Measurements from ENCODE around the gene MECP2.

- TF ChIP-seq, protein P1, sequence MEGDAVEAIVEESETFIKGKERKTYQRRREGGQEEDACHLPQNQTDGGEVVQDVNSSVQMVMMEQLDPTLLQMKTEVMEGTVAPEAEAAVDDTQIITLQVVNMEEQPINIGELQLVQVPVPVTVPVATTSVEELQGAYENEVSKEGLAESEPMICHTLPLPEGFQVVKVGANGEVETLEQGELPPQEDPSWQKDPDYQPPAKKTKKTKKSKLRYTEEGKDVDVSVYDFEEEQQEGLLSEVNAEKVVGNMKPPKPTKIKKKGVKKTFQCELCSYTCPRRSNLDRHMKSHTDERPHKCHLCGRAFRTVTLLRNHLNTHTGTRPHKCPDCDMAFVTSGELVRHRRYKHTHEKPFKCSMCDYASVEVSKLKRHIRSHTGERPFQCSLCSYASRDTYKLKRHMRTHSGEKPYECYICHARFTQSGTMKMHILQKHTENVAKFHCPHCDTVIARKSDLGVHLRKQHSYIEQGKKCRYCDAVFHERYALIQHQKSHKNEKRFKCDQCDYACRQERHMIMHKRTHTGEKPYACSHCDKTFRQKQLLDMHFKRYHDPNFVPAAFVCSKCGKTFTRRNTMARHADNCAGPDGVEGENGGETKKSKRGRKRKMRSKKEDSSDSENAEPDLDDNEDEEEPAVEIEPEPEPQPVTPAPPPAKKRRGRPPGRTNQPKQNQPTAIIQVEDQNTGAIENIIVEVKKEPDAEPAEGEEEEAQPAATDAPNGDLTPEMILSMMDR (conservative IDR thresholded peaks at IDR 0.05; ENCODE audit: low read depth, low read length), result no peak
- TF ChIP-seq EZH2 (IDR thresholded peaks at IDR 0.05; ENCODE audit: low read length, unreplicated experiment) (no peak), EZH2phosphoT487 (IDR thresholded peaks at IDR 0.05; ENCODE audit: borderline replicate concordance, low read length) (no peak)
These were observed 32.7 kb downstream of the MECP2 start for GRCh38 chrX:154064637-154065435.

All from PC-3 (cell line).